NCI-H1930 (cell line): Measurements from ENCODE around the gene KCNQ1OT1.

Experiments
- DNase-seq, 2 experiments: peaks; one replicate each; lab custom pipeline; 2025; lab: John Stamatoyannopoulos, UW

Gene KCNQ1OT1

GRCh38 chr11:2702771-2703362, 3.1 kb upstream of the KCNQ1OT1 start:
- no peak for DNase-seq

GRCh38 chr11:2701898-2702434, 2.2 kb upstream of the KCNQ1OT1 start:
- DNase-seq = no peak

GRCh38 chr11:2701230-2701629, 1.4 kb upstream of the KCNQ1OT1 start:
- DNase-seq = no peak

- peak in 1 of 2 experiments; percentile 25 for DNase-seq
These were observed 819 bp upstream of the KCNQ1OT1 start for GRCh38 chr11:2700415-2701211.

GRCh38 chr11:2699185-2699530, 636 bp downstream of the KCNQ1OT1 start:
- no peak for DNase-seq

GRCh38 chr11:2698386-2699184, 1.2 kb downstream of the KCNQ1OT1 start:
- no peak for DNase-seq

GRCh38 chr11:2697866-2698265, 1.9 kb downstream of the KCNQ1OT1 start:
- DNase-seq = no peak

- no peak for DNase-seq
These were observed 3.3 kb downstream of the KCNQ1OT1 start for GRCh38 chr11:2696455-2696854.

- DNase-seq = no peak
These were observed 4.5 kb downstream of the KCNQ1OT1 start for GRCh38 chr11:2694995-2695939.

- no peak for DNase-seq
These were observed 5.3 kb downstream of the KCNQ1OT1 start for GRCh38 chr11:2694495-2694894.

- no peak for DNase-seq
These were observed 6.2 kb downstream of the KCNQ1OT1 start for GRCh38 chr11:2693271-2694261.

GRCh38 chr11:2691991-2692875, 7.6 kb downstream of the KCNQ1OT1 start:
- DNase-seq = no peak

- no peak for DNase-seq
These were observed 8.4 kb downstream of the KCNQ1OT1 start for GRCh38 chr11:2691355-2691761.

- DNase-seq = no peak
These were observed 9.0 kb downstream of the KCNQ1OT1 start for GRCh38 chr11:2690596-2691354.

- DNase-seq = no peak
These were observed 9.9 kb downstream of the KCNQ1OT1 start for GRCh38 chr11:2689651-2690575.

- DNase-seq = no peak
These were observed 11.2 kb downstream of the KCNQ1OT1 start for GRCh38 chr11:2688381-2689231.
